Smooth muscle cell (in vitro differentiated cells): ENCODE data around the gene AMZ1. TPM values are rescaled to one million over a fixed set of nuclear protein-coding genes. Genes with fewer than 3 reads are reported as not detected.

Experiments used
- DNase-seq: peaks from one replicate; lab custom pipeline; 2025; ENCODE audit not compliant: unreplicated experiment; lab: John Stamatoyannopoulos, UW
- H2AFZ ChIP-seq: fragments of 200-600 bp; sonication (generic); 2 replicates; pipeline ENCODE4 v1.6.0; 2016; ENCODE audit warnings: antibody characterized with exemption, low read depth, mild to moderate bottlenecking
- H3F3A ChIP-seq: fragments of 200-600 bp; sonication (generic); 2 replicates; pipeline ENCODE4 v1.6.0; 2017; ENCODE audit warnings: antibody characterized with exemption, low read depth
- H3K27ac ChIP-seq: fragments of 200-600 bp; sonication (generic); 2 replicates; pipeline ENCODE4 v1.5.1; 2016; ENCODE audit warnings: low read depth, mild to moderate bottlenecking
- H3K27me3 ChIP-seq: fragments of 200-600 bp; sonication (generic); 2 replicates; pipeline ENCODE4 v1.6.1; 2016; ENCODE audit warnings: low read depth, mild to moderate bottlenecking
- H3K36me3 ChIP-seq: fragments of 200-600 bp; sonication (generic); 2 replicates; pipeline ENCODE4 v1.5.1; 2016; ENCODE audit warnings: low read depth
- H3K4me1 ChIP-seq: fragments of 200-600 bp; sonication (generic); 2 replicates; pipeline ENCODE4 v1.5.1; 2016; ENCODE audit warnings: low read depth
- H3K4me2 ChIP-seq: fragments of 200-600 bp; sonication (generic); 2 replicates; pipeline ENCODE4 v1.6.0; 2016; ENCODE audit warnings: mild to moderate bottlenecking
- H3K4me3 ChIP-seq: fragments of 200-600 bp; sonication (generic); 2 replicates; pipeline ENCODE4 v1.5.1; 2016; ENCODE audit warnings: mild to moderate bottlenecking
- H3K79me2 ChIP-seq: fragments of 200-600 bp; sonication (generic); 2 replicates; pipeline ENCODE4 v1.6.0; 2016; ENCODE audit warnings: low read depth, mild to moderate bottlenecking
- H3K9ac ChIP-seq: fragments of 200-600 bp; sonication (generic); 2 replicates; pipeline ENCODE4 v1.6.0; 2016; ENCODE audit warnings: low read depth
- H3K9me3 ChIP-seq: fragments of 200-600 bp; sonication (generic); replicated peaks from 2 replicates; pipeline ENCODE4 v1.5.1; 2016; ENCODE audit warnings: low read depth
- H4K20me1 ChIP-seq: fragments of 200-600 bp; sonication (generic); 2 replicates; pipeline ENCODE4 v1.6.0; 2016; ENCODE audit warnings: low read depth
- WGBS: methylation state at CpG from one replicate; pipeline ENCODE4 v1.1.7; 2016; ENCODE audit warnings: low lambda C conversion rate; 5-methylcytosine and 5-hydroxymethylcytosine counted together
- polyA plus RNA-seq: library from polyadenylated mRNA; unstranded; fragments of >200 nt; fragmentation: Nextera tagmentation; extraction: Ambion mirVana; gene quantifications from 2 replicates; pipeline ENCODE4 v1.2.1, GENCODE V29; 2016
- total RNA-seq: library from RNA; depleted of rRNA; stranded (reverse); fragments of >200 nt; gene quantifications from 2 replicates; pipeline ENCODE4 v1.2.3, GENCODE V29; 2014
- TF ChIP-seq, protein P1 (sequence below): fragments of 200-600 bp; sonication (generic); IDR thresholded peaks from 2 replicates; pipeline ENCODE4 v1.5.1; 2017; ENCODE audit warnings: borderline replicate concordance, mild to moderate bottlenecking, antibody characterized with exemption; ENCODE audit not compliant: insufficient read depth, poor library complexity, severe bottlenecking

The AMZ1 gene
- total and polyA plus RNA-seq, 2 experiments from 2014 or later, result 0.63 to 1.1 TPM

GRCh38 chr7:2705371-2706096 is 17.5 kb downstream of the AMZ1 start:
- Histone ChIP-seq H3K4me1 (peaks cover 11% of the 10 kb centered on the region), H3K36me3 (no peaks in the 10 kb centered on the region), H3K79me2 (no peaks in the 10 kb centered on the region), H4K20me1 (no peaks in the 10 kb centered on the region), H3K4me3 (no peak overlapping the region), H3F3A (no peaks in the 10 kb centered on the region), H3K9me3 (no peaks in the 10 kb centered on the region), H3K9ac (no peak overlapping the region), H2AFZ (no peak overlapping the region), H3K4me2 (no peak overlapping the region), H3K27ac (no peak overlapping the region), H3K27me3 (no peaks in the 10 kb centered on the region)
- TF ChIP-seq, protein P1, sequence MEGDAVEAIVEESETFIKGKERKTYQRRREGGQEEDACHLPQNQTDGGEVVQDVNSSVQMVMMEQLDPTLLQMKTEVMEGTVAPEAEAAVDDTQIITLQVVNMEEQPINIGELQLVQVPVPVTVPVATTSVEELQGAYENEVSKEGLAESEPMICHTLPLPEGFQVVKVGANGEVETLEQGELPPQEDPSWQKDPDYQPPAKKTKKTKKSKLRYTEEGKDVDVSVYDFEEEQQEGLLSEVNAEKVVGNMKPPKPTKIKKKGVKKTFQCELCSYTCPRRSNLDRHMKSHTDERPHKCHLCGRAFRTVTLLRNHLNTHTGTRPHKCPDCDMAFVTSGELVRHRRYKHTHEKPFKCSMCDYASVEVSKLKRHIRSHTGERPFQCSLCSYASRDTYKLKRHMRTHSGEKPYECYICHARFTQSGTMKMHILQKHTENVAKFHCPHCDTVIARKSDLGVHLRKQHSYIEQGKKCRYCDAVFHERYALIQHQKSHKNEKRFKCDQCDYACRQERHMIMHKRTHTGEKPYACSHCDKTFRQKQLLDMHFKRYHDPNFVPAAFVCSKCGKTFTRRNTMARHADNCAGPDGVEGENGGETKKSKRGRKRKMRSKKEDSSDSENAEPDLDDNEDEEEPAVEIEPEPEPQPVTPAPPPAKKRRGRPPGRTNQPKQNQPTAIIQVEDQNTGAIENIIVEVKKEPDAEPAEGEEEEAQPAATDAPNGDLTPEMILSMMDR, result no peak
- no peak for DNase-seq
- WGBS, result 87% methylated on average over 14 of the region's 14 CpGs

GRCh38 chr7:2706685-2707126 is 18.7 kb downstream of the AMZ1 start:
- TF ChIP-seq, protein P1, result no peak
- 24% methylated on average over 6 of the region's 6 CpGs for WGBS
- no peak overlapping the region for H3K4me2 ChIP-seq
- no peak overlapping the region for H3K27ac ChIP-seq
- H3F3A ChIP-seq, result no peaks in the 10 kb centered on the region
- DNase-seq, result no peak
- H3K36me3 ChIP-seq, result no peaks in the 10 kb centered on the region
- no peaks in the 10 kb centered on the region for H3K9me3 ChIP-seq
- H3K4me1 ChIP-seq, result peaks cover 11% of the 10 kb centered on the region
- no peaks in the 10 kb centered on the region for H3K27me3 ChIP-seq
- no peak overlapping the region for H2AFZ ChIP-seq
- H3K4me3 ChIP-seq, result no peak overlapping the region
- no peaks in the 10 kb centered on the region for H4K20me1 ChIP-seq
- H3K9ac ChIP-seq, result no peak overlapping the region
- no peaks in the 10 kb centered on the region for H3K79me2 ChIP-seq

DNA sequence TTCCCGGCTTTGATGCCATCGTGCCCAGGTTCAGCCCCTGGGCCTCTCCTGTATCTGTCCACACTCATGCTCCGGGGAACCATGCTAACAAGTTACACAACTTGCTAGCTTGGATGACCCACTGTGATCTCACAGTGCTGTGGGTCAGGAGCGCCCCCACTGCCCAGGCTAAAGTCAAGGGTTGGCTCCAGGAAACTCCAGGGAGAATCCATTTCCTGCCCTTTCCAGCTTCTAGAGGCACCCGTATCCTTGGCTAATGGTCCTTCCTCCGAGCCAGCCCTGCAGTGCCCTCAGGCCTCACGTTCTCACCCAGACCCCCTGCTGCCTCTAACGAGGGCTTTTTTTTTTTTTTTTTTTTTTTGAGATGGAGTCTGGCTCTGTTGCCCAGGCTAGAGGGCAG is 19.5 kb downstream of the AMZ1 start:
- Histone ChIP-seq H3K9me3 (no peaks in the 10 kb centered on the region), H3K4me2 (no peak overlapping the region), H3K27ac (no peak overlapping the region), H3K79me2 (no peaks in the 10 kb centered on the region), H3K4me1 (peaks cover 11% of the 10 kb centered on the region), H3K36me3 (no peaks in the 10 kb centered on the region), H3K27me3 (no peaks in the 10 kb centered on the region), H2AFZ (no peak overlapping the region), H3K4me3 (no peak overlapping the region), H3K9ac (no peak overlapping the region), H3F3A (no peaks in the 10 kb centered on the region), H4K20me1 (no peaks in the 10 kb centered on the region)
- 74% methylated on average over 8 of the region's 8 CpGs for WGBS
- TF ChIP-seq, protein P1, result no peak
- no peak for DNase-seq

DNA sequence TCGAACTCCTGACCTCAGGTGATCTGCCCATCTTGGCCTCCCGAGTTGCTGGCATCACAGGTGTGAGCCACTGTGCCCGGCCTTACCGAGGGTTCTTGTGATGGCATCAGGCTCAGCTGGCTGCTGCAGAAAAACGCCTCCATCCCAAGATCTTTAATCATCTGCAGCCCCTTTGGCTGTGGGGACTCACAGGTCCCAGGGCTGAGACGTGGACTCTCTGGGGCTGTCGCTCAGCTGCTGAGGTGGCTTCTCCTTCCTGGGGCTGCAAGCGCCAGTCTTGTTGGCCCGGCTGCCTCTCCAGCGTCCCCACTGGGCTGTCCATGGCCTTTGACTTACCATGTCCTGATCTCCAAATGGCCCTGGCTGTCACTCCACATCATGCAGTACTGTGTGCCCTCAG is 20.0 kb downstream of the AMZ1 start:
- Histone ChIP-seq H3K27me3 (no peaks in the 10 kb centered on the region), H3K36me3 (no peaks in the 10 kb centered on the region), H4K20me1 (no peaks in the 10 kb centered on the region), H3K4me1 (peaks cover 11% of the 10 kb centered on the region), H3K9me3 (no peaks in the 10 kb centered on the region), H3K4me2 (no peak overlapping the region), H3K79me2 (no peaks in the 10 kb centered on the region), H3K9ac (no peak overlapping the region), H3K4me3 (no peak overlapping the region), H2AFZ (no peak overlapping the region), H3F3A (no peaks in the 10 kb centered on the region), H3K27ac (no peak overlapping the region)
- DNase-seq, result no peak
- 98% methylated on average over 10 of the region's 10 CpGs for WGBS
- TF ChIP-seq, protein P1, result no peak
